ENCODE data around the gene ILKAP.
A peak's percentile ranks its signal among the peaks of the same experiment; 100 is the strongest.

Gene ILKAP

DNA sequence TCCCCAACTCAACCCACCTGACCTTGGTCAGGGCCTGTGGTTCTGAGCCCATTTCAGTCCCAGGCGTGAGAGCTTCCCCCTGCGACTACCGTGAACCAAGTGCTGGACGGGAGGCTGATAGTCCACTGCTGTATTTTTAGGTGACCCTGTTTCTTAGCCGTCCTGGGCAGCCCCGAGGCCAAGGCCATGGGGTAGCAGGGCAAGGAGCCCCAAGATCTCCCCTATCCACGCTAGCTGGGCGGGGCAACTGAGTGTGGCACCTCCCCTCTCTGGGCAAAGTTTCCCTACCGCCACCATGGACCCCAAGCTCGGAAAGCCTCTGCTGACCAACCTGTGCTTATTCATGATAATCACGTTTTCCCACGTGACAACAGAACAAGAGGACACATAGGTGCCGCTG lies 65.6 kb downstream of the ILKAP start:
- DNase-seq (ENCODE audit: low read depth, low spot score), result no peak

GRCh38 chr2:238136820-238137537 lies 66.5 kb downstream of the ILKAP start:
- DNase-seq (ENCODE audit: low read depth, low spot score), result no peak

DNA sequence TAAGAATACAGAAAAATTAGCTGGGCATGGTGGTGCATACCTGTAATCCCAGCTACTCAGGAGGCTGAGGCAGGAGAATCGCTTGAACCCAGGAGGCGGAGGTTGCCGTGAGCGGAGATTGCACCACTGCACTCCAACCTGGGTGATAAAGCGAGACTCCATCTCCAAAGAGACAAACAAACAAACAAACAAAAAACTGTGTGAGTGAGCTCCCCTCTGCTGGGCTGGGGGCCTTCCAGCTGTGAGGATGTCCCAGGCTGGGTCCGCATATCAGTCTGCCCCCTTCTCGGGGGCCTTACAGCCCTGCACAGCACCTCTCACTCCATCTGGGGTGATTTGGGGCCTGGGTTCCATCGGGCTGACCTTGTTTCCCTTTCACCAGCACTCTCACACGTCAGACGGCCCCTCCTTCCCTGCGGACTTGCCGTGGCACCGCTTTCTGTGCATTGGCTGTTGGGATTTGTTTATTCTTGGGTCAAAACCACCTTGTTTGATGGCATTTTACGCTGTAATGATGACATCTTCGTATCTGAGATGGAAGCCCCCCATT lies 67.8 kb downstream of the ILKAP start:
- no peak for DNase-seq (ENCODE audit: low read depth, low spot score)

- no peak for DNase-seq (ENCODE audit: low read depth, low spot score)
Observed at GRCh38 chr2:238134393-238134785, 69.1 kb downstream of the ILKAP start.

GRCh38 chr2:238133499-238134392 lies 69.7 kb downstream of the ILKAP start:
- DNase-seq (ENCODE audit: low read depth, low spot score), result no peak

- no peak for DNase-seq (ENCODE audit: low read depth, low spot score)
Observed at GRCh38 chr2:238132463-238133450, 70.7 kb downstream of the ILKAP start.

- no peak for DNase-seq (ENCODE audit: low read depth, low spot score)
Observed at GRCh38 chr2:238131761-238132462, 71.6 kb downstream of the ILKAP start.

- DNase-seq (ENCODE audit: low read depth, low spot score), result no peak
Observed at GRCh38 chr2:238130696-238131628, 72.5 kb downstream of the ILKAP start.

- DNase-seq (ENCODE audit: low read depth, low spot score), result no peak
Observed at GRCh38 chr2:238130111-238130695, 73.3 kb downstream of the ILKAP start.

- no peak for DNase-seq (ENCODE audit: low read depth, low spot score)
Observed at GRCh38 chr2:238129166-238130010, 74.1 kb downstream of the ILKAP start.

DNA sequence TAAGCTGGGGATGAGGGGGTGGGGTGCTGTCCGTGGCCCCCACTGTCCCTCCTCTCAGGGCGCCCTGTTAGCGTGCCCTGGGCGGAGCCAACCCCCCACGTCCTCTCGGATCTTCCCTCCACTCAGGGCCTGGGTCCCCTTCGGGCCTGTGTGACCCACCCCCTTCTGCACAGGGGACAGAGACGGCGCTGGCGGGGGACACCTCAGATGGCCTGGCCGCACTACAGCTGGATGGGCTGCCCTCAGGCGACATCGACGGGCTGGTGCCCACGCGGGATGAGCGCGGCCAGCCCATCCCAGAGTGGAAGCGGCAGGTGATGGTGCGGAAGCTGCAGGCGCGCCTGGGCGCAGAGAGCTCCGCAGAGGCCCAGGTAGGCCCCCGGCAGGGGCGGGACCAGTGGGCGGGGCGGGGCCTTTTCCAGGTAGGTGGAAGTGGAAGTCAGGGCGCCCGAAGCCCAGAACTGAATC lies 74.9 kb downstream of the ILKAP start:
- DNase-seq (ENCODE audit: low read depth, low spot score), result no peak

- no peak for DNase-seq (ENCODE audit: low read depth, low spot score)
Observed at GRCh38 chr2:238128061-238128440, 75.4 kb downstream of the ILKAP start.

DNA sequence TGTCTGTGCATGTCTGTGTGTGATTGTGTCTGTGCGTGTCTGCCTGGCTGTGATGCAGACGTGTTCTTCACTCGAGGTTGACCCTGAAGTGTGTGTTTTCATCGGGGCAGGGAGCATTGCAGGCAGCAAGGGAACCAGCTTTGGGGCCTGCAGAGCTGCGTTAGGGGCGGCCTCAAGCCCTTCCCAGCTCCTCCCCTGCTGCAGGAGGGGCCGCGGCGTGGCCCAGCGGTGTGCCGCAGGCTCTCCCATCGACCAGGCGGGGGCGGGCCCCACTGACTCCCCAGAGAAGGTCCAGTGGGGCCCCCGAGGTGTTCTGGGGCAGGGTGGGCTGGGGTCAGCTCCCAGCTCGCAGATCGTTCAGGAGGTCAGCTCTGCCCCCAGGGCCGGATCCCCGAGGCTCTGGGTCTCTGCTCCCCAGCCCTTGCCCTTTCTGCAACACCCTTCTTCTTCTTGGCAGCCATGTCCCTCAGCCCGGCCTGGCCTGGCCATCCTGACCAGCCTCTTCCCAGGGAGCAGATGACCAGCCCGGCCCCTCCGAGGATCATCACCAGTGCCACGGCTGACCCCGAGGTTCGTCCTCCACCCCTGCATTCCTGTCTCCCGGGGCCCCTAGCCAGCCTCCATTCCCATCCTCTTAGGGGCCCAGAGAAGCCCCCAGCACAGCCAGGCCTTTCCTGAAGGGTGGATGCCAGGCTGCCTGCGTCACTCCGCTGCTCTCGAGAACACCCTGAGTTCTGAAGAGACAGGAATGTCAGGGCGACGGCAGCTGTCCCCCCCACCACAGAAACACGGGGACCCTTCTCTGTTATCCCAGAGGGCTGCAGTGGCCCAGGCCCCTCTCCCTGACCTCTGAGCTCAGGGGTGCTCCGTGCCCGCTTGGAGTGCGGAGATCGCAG lies 76.1 kb downstream of the ILKAP start:
- peak; percentile 15 for DNase-seq (ENCODE audit: low read depth, low spot score)

DNA sequence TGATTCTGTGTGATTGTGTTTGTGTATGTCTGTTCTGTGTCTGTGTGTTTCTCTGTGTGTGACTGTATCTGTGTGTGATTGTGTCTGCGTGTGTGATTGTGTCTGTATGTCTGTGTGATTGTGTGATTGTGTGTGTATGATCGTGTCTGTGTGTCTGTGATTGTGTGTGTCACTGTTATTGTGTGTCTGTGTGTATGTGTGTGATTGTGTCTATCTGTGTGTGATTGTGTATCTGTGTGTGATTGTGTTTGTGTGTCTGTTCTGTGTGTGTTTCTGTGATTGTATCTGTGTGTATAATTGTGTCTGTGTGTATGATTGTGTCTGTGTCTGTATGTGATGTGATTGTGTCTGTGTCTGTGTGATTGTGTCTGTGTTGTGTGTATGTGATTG lies 76.7 kb downstream of the ILKAP start:
- no peak for DNase-seq (ENCODE audit: low read depth, low spot score)

- no peak for DNase-seq (ENCODE audit: low read depth, low spot score)
Observed at GRCh38 chr2:238126338-238126737, 77.2 kb downstream of the ILKAP start.

DNA sequence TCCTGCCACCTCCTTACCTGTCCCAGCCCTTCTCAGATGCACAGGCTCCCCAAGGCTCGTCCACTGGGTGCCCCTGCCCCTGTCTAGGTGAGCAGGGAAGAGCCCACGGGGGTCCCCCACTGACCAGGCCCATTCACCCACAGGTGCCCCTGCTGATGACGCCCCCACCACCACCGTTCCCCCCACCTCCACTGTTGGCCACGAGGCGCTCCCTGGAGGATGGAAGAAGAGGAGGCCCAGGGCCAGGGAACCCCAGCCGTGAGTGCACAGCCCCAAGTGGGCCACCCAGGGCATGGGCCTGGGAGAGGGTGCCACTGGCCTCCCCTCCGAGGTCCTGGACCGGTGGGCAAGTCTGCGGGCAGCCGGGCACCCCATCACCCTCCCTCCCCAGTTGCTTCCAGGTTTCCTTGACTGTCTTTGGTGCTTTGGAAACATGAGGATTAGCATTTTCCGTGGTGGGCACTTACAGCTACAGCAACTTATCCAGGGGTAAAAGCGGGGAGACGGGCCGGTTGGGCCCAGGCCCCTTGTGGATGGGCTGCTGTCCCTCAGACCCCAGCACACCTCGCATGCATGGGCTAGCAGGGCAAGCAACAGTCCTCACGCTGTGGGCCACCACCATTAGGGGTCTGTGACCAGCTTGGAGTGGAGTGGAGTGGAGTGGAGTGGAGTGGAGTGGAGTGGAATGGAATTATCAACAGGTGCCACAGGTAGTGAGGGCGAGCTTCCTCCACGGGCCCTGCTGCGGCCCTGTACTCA lies 78.2 kb downstream of the ILKAP start:
- DNase-seq (ENCODE audit: low read depth, low spot score), result no peak

Data from smooth muscle cell of the brain vasculature (primary cell).